Osteocyte (in vitro differentiated cells): Measurements from ENCODE around the gene AOPEP. TPM values are rescaled to one million over a fixed set of nuclear protein-coding genes. Genes with fewer than 3 reads are reported as not detected.

Experiments
- DNase-seq: peaks from one replicate; pipeline ENCODE4 v3.0.0; 2021; ENCODE audit warnings: mixed read lengths; ENCODE audit not compliant: unreplicated experiment; ENCODE audit errors: extremely low spot score
- H3K27ac Mint-ChIP-seq: one replicate; pipeline ENCODE4 v1.8.0; 2021; ENCODE audit warnings: mild to moderate bottlenecking, mixed read lengths; ENCODE audit not compliant: unreplicated experiment
- H3K27me3 Mint-ChIP-seq: one replicate; pipeline ENCODE4 v1.8.0; 2021; ENCODE audit warnings: mixed read lengths; ENCODE audit not compliant: unreplicated experiment
- H3K36me3 Mint-ChIP-seq: one replicate; pipeline ENCODE4 v1.8.0; 2021; ENCODE audit warnings: mixed read lengths; ENCODE audit not compliant: unreplicated experiment
- H3K4me1 Mint-ChIP-seq: one replicate; pipeline ENCODE4 v1.8.0; 2021; ENCODE audit warnings: mixed read lengths; ENCODE audit not compliant: unreplicated experiment
- H3K4me3 Mint-ChIP-seq: one replicate; pipeline ENCODE4 v1.8.0; 2021; ENCODE audit warnings: mild to moderate bottlenecking, moderate library complexity, mixed read lengths; ENCODE audit not compliant: unreplicated experiment
- H3K9me3 Mint-ChIP-seq: one replicate; pipeline ENCODE4 v1.8.0; 2021; ENCODE audit warnings: mixed read lengths; ENCODE audit not compliant: unreplicated experiment
- total RNA-seq: library from RNA; stranded (reverse); gene quantifications from 2 replicates; pipeline ENCODE4 v1.2.1, GENCODE V29; 2021
- TF ChIP-seq, protein P1 (sequence below): fragments of 200-600 bp; sonication (generic); IDR thresholded peaks from 2 replicates; pipeline ENCODE4 v1.5.0; 2021; ENCODE audit warnings: antibody characterized with exemption, mild to moderate bottlenecking, moderate library complexity

Gene AOPEP
- total RNA-seq, 1 donor from 2014 or later = 108 TPM

GRCh38 chr9:94758880-94759279 is 32.4 kb downstream of the AOPEP start:
- DNase-seq = no peak
- H3K27me3 Mint-ChIP-seq = no peaks in the 10 kb centered on the region
- no peak overlapping the region for H3K27ac Mint-ChIP-seq
- TF ChIP-seq, protein P1, sequence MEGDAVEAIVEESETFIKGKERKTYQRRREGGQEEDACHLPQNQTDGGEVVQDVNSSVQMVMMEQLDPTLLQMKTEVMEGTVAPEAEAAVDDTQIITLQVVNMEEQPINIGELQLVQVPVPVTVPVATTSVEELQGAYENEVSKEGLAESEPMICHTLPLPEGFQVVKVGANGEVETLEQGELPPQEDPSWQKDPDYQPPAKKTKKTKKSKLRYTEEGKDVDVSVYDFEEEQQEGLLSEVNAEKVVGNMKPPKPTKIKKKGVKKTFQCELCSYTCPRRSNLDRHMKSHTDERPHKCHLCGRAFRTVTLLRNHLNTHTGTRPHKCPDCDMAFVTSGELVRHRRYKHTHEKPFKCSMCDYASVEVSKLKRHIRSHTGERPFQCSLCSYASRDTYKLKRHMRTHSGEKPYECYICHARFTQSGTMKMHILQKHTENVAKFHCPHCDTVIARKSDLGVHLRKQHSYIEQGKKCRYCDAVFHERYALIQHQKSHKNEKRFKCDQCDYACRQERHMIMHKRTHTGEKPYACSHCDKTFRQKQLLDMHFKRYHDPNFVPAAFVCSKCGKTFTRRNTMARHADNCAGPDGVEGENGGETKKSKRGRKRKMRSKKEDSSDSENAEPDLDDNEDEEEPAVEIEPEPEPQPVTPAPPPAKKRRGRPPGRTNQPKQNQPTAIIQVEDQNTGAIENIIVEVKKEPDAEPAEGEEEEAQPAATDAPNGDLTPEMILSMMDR = no peak
- H3K4me1 Mint-ChIP-seq = peaks cover 10% of the 10 kb centered on the region
- H3K9me3 Mint-ChIP-seq = no peaks in the 10 kb centered on the region
- no peak overlapping the region for H3K4me3 Mint-ChIP-seq
- H3K36me3 Mint-ChIP-seq = peaks cover 12% of the 10 kb centered on the region

DNA sequence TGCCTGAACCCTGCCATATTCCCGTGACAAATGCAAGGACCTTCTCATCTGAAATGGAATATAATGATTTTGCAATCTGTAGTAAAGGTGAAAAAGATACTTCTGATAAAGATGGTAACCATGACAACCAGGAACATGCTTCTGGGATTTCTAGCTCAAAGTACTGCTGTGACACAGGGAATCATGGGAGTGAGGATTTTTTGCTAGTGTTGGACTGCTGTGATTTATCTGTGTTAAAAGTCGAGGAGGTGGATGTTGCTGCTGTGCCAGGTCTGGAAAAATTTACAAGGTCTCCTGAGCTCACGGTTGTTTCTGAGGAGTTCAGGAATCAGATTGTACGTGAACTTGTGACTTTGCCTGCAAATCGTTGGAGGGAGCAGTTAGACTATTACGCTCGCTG is 33.5 kb downstream of the AOPEP start:
- Mint-ChIP-seq H3K27ac (no peak overlapping the region), H3K4me3 (no peak overlapping the region)

GRCh38 chr9:94760660-94761059 is 34.2 kb downstream of the AOPEP start:
- Mint-ChIP-seq H3K4me3 (no peak overlapping the region), H3K27me3 (no peaks in the 10 kb centered on the region), H3K9me3 (no peaks in the 10 kb centered on the region), H3K27ac (no peak overlapping the region), H3K36me3 (peaks cover 14% of the 10 kb centered on the region), H3K4me1 (peaks cover 7% of the 10 kb centered on the region)
- TF ChIP-seq, protein P1 = no peak
- DNase-seq = no peak

More for the DNA sequence above, 33.5 kb downstream of the AOPEP start:
- Mint-ChIP-seq H3K27me3 (no peaks in the 10 kb centered on the region), H3K4me1 (peaks cover 7% of the 10 kb centered on the region), H3K36me3 (peaks cover 14% of the 10 kb centered on the region), H3K9me3 (no peaks in the 10 kb centered on the region)
- no peak for DNase-seq
- TF ChIP-seq, protein P1 = no peak

DNA sequence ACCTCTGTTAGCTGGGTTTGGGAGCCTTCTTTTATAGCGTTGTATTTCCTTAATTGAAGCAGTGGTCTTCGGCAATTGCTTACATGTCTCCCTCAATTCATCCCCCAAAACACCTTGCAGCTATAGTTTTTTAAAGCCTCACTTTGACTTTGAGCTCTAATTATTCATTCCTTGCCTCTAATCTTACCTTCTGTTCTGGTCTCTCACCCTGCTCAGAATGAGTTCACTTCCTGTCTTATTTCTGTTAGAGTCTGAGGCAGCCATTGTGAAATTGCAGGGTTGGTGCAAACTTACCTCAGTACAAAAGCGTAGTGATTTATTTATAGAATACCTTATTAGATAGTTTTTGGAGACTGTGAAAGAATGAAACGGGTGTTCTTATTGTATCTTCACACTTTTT is 35.0 kb downstream of the AOPEP start:
- Mint-ChIP-seq H3K27ac (no peak overlapping the region), H3K27me3 (no peaks in the 10 kb centered on the region), H3K9me3 (no peaks in the 10 kb centered on the region), H3K4me1 (peaks cover 10% of the 10 kb centered on the region), H3K36me3 (peaks cover 14% of the 10 kb centered on the region), H3K4me3 (no peak overlapping the region)
- DNase-seq = no peak
- TF ChIP-seq, protein P1 = no peak

- DNase-seq = no peak
- Mint-ChIP-seq H3K9me3 (no peaks in the 10 kb centered on the region), H3K36me3 (peaks cover 11% of the 10 kb centered on the region), H3K4me1 (peaks cover 17% of the 10 kb centered on the region), H3K4me3 (no peak overlapping the region), H3K27ac (no peak overlapping the region), H3K27me3 (no peaks in the 10 kb centered on the region)
- TF ChIP-seq, protein P1 = no peak
Measured at GRCh38 chr9:94767331-94768072, 41.0 kb downstream of the AOPEP start.
